T-helper 22 cell (primary cell): Measurements from ENCODE around the gene APRT.
"Not testable (repeated sequence)": the region's sequence is repeated elsewhere in the genome, so short reads cannot be mapped to it uniquely, and the experiment has no call there.

ENCODE experiments used
- DNase-seq: peaks from one replicate; pipeline ENCODE4 v3.0.0-alpha.2; 2020; ENCODE audit warnings: low read depth

Gene APRT

DNA sequence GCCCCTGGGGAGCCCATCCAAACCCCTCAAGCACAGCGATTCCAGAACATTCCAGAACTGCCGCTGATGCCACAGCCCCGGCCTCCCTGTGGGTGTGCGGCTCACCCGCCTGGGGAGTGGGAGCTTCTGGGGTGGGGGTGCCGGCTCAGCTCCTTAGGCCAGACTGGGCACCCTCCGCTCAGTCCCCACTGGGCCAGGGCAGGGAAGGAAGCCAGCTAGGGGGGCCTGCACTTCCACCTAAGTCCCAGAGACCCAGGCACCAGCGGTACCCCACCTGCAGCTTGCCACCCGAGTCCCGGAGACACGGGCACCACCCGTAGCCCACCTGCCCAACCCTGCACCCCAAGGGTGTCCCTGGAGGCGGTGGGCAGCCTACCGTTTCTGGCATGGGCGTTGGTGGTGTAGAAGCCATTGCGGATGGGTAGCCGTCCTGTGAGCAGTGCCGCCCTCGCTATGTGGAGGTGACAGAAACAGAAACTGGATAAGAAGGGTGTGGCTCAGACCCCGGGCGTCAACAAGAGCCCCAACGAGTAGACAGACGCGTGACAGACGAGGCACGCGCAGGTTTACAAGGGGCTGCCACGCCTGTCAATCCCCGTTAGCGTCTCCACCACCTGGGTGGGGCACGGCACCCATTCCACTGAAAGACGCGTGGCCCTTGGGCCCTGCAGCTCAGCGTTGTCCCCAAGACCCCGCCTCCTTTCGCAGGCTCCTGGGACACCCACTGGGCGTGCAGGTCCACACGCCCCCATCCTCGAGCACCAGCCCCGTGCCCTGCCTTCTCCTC lies 30.0 kb upstream of the APRT start:
- no peak for DNase-seq

DNA sequence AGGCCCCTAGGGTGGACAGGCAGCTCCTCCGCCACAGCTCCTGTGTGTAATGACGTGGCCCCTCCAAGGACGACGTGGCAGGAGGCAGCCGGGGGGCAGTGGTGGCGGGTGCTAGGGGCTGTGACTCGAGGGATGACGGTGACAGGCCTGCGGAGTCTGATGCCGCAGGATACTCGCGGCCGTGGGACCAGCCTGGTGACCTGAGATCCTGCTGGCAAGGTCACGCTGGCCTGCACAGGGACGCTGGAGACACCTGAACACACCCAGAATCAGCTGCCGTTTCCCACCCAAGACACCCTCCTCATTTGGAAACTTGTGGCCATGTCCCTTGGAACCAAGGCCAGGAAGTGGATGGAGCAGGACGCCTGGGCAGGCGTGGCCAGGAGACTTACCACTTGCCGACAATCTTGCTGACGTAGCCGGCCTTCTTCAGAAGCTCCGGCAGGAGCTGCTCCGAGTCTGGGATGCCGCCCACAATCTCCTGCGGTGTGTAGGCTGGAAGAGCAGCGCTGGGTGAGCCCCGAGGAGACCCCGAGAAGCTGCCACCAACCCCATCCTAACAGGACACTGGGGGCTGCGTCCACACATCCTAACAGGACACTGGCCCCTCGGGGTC lies 29.0 kb upstream of the APRT start:
- no peak for DNase-seq

DNA sequence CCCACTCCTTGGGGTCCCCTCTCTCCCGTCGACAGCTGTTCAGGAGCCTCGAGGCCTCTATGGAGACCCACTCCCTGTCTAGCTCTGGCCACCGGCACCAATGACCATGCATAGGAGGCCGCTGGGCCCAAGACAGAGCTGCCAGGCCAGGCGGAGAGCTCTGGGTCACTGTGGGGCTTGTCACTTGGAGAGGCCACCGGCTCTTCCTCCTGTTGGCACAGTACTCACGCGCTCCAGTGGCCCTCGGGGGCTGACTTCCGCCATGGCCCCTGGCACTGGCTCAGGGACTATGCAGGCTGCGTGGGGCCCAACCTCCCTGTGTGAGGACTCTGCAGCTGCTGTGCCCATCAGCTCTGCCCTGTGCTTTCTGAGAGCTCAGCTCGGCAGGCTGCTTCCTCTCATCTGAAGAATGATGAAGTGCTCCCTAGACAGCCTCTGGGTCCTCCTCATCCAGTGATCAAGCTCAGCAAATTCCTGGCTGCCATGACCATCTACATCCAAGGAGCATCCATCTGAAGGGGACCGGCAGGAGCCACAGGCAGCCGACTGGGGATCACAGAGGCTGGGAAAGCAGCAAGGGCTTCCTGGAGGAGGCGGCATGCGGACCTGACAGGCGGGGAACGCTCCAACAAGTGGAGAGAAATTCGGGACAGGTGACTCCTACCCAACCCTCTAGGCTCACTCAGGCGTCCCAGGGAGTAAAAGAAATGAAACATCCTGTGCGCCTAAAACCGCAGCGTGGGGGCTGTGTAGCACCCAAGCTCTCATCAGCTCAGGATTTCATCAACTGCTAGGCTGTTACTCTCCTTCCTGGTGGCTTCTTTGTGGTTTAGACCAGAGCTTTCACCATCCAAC lies 28.2 kb upstream of the APRT start:
- no peak for DNase-seq

DNA sequence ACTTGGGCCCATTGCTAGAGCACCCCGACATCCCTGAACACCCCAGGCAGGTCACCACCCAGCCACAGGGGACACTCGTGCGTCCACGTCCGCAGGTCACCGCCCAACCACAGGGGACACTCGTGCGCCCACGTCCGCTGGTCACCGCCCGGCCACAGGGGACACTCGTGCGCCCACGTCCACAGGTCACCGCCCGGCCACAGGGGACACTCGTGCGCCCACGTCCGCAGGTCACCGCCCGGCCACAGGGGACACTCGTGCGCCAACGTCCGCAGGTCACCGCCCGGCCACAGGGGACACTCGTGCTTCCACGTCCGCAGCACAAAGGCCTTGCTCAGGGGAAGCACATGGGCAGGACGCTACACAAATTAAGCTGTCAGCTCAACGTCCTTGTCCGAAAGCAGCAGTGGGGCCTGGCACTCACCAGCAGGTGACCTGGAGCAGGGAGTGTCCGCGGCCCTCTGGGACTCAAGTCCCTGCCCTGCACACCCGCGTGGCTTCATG lies 27.4 kb upstream of the APRT start:
- DNase-seq: no peak

DNA sequence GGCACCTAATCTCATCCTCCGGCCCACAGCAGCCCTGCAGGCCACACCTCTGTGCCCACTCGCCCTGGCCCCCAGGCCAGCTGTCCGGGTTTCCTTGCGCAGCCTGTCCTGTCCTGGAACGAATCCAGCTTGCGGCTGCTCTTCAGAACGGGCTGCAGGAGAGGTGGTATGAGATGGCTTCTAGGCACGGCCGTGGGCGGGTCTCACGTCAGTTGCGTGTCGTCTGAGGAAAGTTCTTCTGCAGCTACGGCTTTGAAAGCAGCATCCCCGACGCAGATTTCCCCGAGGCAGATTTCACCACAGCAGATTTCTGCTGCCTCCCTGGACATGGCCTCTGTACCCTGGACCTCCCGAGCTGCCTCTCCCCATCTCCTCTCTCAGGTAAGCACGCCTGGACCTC lies 26.8 kb upstream of the APRT start:
- DNase-seq: no peak

DNA sequence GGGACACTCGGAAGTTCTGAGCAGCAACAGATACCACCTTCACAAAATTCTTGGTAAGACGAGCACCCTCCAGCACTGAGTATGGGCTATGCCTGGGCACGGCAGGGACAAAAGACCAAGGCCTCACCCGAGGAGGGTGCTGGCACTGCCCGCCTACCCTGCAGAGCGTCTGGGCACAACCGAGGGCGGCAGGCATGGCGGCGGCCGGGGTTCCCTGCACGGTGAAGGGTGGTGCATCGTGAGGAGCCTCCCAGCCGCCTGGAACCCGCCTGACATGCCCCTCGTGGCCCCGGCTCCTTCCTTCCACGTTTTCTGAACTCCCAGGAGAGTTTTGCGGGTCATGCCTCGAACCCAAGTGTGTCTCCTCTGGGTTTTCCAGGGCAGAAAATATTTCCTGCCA lies 26.1 kb upstream of the APRT start:
- no peak for DNase-seq

DNA sequence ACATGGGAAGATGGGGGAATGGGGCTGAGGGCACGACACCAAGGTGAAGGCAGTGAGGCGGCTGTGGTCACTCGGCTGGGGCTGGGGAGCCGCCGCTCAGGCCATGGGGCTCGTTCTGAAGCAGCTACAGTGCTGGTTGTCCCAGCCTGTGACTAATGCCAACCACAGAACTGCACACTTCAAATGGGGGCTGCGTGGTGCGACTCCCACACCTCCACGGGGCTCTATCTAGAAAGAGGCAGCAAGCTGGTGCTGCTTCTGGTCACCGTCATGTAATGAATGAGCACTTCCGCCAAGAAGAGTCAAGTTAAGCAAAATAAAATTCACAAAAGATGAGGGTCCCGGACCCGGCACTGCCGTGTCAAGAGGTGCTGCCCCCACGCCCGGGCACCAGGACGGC lies 25.1 kb upstream of the APRT start:
- no peak for DNase-seq

DNA sequence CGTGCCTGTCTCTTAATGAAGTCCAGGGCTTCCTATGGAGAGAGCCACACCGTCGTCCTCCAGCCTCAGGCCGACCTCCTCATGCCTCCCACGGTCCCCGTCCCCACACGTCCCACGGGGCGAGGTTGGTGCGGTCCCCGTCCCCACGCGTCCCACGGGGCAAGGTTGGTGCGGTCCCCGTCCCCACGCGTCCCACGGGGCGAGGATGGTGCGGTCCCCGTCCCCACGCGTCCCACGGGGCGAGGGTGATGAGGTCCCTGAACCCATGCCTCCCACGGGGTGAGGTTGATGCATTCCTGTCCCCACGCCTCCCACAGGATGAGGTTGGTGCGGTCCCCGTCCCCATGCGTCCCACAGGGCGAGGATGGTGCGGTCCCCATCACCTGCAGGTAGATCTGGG lies 24.1 kb upstream of the APRT start:
- no peak for DNase-seq

DNA sequence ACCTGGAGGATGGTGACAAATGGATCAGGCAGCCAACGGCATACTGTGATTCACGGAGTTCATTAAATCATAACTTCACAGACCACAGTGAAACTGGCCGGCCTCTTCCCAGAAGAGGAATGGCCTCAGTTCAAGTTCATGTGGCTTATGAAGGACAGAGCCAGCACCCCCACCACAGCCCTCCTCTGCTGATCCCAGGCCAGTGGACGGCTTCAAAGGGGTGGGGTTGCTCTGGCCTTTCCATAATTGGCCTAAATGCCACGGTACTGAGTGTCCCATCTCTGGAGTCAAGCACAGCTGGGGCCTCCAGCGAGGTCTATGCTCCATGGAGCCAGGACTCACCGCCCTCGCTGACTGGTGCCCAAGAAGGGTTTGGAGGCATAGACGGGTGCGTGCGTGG lies 23.7 kb upstream of the APRT start:
- no peak for DNase-seq

DNA sequence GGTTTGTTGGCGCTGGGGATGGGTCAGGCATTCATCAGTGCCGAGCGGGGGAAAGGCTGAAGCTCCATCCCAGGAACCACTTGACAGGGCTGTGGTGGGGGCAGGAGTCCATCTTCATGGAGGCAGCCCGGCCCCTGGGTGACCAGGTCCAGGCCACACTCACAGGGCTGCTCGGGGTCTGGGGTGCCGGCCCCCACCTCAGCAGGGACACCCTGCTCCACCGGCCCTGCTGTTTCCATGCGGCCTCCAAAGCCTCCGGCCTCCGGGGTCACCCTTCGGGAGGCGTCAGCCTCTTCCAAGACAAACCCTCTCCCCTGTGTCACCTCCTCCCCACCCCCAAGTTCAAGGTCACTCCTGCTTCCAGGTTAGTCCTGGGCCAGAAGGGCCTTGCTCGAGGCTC lies 22.9 kb upstream of the APRT start:
- DNase-seq: no peak

DNA sequence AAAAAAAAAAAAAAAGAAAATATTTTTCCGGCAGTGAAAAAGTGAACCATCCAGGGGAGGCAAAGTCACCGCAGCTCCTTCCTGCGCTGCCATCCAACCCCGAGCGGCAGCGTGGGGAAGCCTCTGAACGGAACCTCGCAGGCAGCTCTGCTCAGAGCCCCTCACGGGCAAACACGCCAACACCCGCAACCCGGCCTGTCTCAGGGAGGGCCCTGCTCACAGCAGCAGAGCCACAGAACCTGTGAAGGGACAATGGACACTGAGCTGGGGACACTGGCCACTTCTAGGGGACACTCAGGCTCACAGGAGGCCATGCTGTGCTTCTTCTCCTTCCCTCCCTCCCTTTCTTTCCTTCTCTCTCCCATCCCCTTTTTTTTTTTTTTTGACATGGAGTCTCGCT lies 21.4 kb upstream of the APRT start:
- DNase-seq: no peak

DNA sequence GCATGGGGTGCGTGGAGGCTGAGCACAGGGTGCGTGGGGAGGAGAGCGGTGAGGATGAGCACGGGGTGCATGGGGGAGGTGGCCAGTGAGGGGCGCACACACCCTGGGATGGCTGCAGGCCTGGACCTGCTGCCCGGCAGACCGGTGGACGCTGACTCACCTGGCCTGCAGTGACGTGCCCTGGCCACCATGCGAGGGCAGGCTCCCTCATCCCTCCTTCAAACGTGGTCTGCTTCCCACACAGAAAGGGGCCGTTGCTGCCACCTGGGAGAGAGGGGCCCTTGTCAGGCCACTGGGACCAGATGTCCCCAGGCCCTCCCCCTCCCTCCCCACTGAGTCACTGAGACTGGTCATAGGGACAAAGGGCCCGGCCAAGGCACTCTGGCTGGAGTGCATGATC lies 20.1 kb upstream of the APRT start:
- no peak for DNase-seq

DNA sequence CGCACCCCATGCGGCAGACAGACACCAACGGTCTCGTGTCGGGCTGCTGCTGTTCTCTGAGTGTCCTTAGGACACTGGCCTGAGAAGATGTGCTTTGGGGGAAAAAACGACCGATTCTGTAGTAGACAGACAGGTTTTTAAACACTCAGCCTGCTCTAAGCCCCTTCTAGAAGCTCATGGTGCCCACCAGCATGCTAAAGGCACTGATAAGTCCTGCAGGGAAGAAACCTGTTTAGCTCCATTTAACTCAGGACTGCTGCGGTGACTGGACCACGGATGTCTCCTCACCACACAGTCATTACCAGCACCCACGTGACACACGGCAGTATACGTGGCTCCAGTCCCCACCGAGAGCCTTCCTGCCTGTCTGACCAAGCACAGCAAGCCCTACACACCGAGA lies 19.1 kb upstream of the APRT start:
- DNase-seq: no peak

DNA sequence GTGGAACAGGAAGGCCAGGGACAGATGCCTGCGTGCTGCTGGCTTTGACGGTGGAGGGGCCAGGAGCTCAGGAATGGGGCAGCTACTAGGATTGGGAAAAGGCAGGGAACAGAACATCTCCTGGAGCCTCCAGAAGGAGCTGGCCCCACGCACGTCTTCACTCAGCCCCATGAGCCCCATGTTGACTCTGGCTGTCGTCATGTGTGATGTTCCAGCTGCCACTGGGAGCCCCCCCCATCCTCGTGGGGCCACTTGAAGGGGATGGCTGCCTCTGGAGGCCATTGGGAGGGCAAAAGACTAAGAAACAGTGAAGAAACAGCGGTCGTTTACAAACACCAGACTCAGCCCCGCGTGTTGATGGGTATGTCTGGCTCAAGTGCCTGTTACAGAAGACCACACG lies 18.5 kb upstream of the APRT start:
- DNase-seq: no peak

DNA sequence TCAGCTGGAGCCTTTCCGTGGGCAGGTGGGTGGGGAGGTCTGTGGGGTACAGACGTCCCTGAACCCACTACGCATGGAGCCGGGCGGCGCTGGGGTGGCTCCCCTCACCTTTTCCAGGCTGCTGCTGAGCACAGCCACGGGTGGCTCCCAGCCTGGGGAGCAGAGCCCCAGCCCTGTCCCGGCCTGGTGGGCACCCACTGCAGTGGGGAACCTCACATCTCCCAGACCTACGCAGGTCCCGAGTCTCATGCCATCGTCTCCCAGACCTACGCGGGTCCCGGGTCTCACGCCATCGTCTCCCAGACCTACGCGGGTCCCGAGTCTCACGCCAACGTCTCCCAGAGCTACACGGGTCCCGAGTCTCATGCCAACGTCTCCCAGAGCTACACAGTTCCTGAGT lies 17.0 kb upstream of the APRT start:
- DNase-seq: no peak

DNA sequence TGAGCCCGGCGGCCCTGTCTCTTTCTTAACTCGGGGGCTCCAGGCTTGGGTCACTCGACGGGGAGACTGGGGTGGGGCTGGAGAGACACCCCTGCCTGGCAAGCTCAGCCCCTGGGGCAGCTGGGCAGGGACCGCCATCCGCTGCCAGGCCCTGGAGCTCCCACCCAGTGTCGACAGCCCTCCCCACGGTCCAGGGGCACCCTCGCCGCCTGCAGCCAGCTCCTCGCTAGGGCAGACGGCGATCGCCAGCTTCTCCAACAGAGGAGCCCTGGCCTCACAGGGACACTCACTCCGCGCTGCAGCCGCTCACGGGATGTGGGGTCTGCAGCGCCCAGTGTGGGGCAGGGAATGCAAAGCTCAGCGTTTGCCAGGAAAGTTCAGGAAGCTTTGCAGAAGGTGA lies 16.0 kb upstream of the APRT start:
- no peak for DNase-seq

DNA sequence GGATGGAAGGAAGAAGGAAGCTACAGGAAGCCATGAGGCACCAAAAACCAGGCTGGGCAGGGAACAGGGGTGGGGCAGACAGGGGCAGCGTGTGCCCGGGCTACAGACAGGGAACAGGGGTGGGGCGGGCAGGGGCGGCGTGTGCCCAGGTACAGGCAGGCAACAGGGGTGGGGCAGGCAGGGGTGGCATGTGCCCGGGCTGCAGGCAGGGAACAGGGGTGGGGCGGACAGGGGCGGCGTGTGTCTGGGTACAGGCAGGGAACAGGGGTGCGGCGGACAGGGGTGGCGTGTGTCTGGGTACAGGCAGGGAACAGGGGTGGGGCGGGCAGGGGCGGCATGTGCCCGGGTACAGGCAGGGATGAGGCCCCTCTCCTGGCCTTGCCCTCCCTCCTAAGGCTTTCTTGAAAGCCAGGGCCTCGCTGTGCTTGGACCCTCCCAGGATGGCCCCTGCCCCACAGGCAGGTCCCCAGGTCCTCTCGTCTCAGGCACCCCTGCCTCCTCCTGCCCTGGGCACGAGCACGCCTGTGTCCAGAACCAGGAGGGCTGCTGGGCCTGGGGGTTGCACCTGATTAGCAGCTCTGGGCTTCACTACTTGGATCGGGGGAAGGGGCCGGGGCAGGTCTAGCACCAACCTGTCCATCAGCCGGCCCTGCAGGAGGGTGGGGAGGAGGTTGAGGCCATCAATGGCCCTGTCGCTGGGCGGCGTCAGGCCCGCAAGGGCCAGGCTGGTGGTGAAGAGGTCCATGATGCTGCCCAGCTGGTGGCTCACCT lies 14.5 kb upstream of the APRT start:
- DNase-seq: no peak

DNA sequence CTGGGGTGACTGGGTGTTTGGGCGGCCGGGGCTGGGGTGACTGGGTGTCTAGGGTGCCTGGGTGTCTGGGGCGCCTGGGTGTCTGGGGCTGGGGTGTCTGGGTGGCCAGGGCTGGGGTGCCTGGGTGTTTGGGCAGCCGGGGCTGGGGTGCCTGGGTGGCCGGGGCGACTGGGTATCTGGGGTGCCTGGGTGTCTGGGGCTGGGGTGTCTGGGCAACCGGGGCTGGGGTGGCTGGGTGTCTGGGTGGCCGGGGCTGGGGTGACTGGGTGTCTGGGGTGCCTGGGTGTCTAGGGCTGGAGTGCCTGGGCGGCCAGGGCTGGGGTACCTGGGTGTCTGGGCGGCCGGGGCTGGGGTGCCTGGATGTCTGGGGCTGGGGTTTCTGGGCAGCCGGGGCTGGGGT lies 13.4 kb upstream of the APRT start:
- DNase-seq: no peak

DNA sequence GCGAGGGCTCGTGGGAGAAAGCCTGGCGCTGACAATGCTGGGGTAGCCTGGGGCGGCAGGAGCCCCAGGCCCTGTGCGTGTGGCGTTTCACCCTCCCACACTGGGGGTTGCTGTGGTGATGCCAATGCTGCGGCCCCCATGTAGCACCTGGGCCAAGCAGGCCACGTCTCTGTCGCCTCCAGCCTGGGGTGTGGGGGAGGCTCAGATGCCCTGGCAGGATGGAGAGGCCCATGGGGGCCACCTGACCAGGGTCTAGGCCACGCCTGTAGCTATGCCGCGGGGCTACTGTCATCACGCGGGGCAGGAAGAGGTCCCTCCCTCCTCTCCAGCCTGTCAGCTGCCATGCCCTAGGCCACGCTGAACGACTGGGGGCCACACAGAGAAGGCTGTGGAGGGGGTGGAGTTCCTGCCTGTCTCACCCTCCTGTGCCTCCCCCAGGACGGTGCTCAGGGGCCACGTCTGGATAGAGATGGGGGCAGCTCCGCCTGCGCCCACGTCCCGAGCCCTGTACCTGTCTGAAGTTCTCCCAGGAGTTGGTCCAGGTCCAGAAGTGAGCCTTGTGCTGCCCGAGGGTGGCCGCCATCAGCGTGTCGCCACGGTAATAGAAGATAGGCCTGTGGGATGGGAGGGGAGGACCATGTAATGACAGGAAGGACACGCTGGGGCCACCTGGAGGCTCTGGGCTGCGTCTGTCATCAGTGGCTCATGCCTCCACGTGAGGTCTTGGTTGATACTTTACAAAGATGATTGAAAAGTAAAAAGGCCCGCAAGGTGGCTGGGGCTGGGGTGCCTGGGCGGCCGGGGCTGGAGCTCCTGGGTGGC lies 12.7 kb upstream of the APRT start:
- DNase-seq: no peak

DNA sequence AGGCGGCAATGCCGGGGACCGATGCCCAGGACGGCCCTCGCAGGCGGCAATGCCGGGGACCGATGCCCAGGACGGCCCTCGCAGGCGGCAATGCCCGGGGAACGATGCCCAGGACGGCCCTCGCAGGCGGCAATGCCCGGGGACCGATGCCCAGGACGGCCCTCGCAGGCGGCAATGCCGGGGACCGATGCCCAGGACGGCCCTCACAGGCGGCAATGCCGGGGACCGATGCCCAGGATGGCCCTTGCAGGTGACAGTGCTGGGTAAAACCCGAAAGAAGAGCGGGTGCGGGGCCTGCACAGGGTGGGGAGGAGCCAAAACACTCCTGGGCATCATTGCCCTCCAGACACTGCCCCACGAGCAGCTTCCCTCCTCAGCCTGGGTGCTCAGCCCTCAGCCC lies 11.9 kb upstream of the APRT start:
- DNase-seq: not testable (repeated sequence)

DNA sequence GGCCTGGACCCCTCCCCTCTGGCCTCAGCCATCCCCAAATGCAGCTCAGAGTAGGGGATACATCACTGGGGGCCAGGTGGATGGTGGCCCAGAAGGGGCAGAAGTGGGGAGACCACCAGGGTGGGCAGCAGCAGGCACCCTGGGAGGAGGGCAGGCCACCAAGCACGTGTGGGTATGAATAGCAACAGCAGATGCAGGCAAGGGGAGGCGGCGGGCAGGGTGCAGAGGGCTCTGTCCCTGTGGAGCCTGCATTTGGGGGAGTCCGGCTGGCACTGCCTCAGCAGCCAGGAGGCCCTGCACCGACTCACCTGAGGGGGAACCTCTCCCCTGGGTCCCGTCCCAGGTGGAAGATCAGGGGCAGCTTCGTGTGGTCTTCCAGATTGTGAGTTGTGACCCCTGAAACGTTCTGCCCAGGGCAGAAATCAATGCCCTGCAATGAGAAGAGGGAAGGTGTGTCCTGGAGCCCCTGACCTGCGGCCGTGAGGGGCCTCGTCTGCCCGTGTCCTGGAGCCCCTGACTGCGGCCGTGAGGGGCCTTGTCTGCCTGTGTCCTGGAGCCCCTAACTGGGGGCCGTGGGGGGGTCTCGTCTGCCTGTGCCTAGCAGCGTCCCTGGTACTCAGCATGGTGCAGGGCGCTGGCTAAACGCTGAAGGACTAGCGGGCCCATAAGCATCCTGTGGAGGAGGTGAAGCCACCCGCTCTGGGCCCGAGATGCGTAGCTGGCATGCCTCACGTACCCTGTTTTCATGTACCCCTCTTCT lies 10.7 kb upstream of the APRT start:
- no peak for DNase-seq
